ENCODE measurements around the gene HMCES.

- TF ChIP-seq CTCF (IDR thresholded peaks at IDR 0.05; ENCODE audit: borderline replicate concordance, extremely low read depth, low read length, poor library complexity, severe bottlenecking) (no peak), EZH2 (IDR thresholded peaks at IDR 0.05; ENCODE audit: borderline replicate concordance, low read depth, low read length, severe bottlenecking) (no peak)
These were observed 24.0 kb upstream of the HMCES start for GRCh38 chr3:129254536-129255230.
